ENCODE results near the gene COA1.
"Not testable (repeated sequence)": the region's sequence is repeated elsewhere in the genome, so short reads cannot be mapped to it uniquely, and the experiment has no call there.

The COA1 gene

GRCh38 chr7:43600056-43600455 lies 129.3 kb downstream of the COA1 start:
- WGBS, result 96% methylated on average over 3 of the region's 3 CpGs
- Histone ChIP-seq H2BK5ac (ENCODE audit: low read depth, low read length, poor library complexity, severe bottlenecking) (no peak overlapping the region), H3K4me1 (ENCODE audit: control insufficient read depth, insufficient read depth, low read depth, low read length) (peaks cover 2% of the 10 kb centered on the region)

GRCh38 chr7:43596426-43596825 lies 132.9 kb downstream of the COA1 start:
- H3K27ac ChIP-seq (ENCODE audit: low read length, poor library complexity, severe bottlenecking); H2AK5ac ChIP-seq (ENCODE audit: low read length, severe bottlenecking); H3K27me3 ChIP-seq (ENCODE audit: control insufficient read depth in 1 of 2, insufficient read depth in 1 of 2, low read length in 2 of 2); H3K79me1 ChIP-seq (replicated peaks; ENCODE audit: low read length, poor library complexity, severe bottlenecking); H2BK5ac ChIP-seq (ENCODE audit: low read depth, low read length, poor library complexity, severe bottlenecking); H2AFZ ChIP-seq (ENCODE audit: low read depth, low read length); H2BK120ac ChIP-seq (ENCODE audit: low read depth, low read length); H3K4me1 ChIP-seq (ENCODE audit: control insufficient read depth, insufficient read depth, low read depth, low read length); H2BK12ac ChIP-seq (ENCODE audit: low read length in 2 of 2); H3K4me3 ChIP-seq (ENCODE audit: insufficient read depth in 1 of 2, low read depth in 1 of 2, low read length in 2 of 2); H3K23ac ChIP-seq (ENCODE audit: low read length in 2 of 2); H2BK15ac ChIP-seq (ENCODE audit: low read depth, poor library complexity, severe bottlenecking); H3K14ac ChIP-seq (ENCODE audit: low read length in 2 of 2); H3K18ac ChIP-seq (ENCODE audit: low read depth in 1 of 2, low read length in 2 of 2); H4K8ac ChIP-seq (ENCODE audit: low read length); H3K4ac ChIP-seq (ENCODE audit: low read depth in 1 of 2, low read length in 2 of 2); H3K9ac ChIP-seq (ENCODE audit: low read length); H3K9me3 ChIP-seq (ENCODE audit: control insufficient read depth, low read length); H3K4me2 ChIP-seq (ENCODE audit: low read length, poor library complexity, severe bottlenecking); H4K91ac ChIP-seq (ENCODE audit: low read length): not testable (repeated sequence)
- 47% methylated on average over 4 of the region's 5 CpGs for WGBS
- H3K36me3 ChIP-seq (ENCODE audit: control insufficient read depth in 1 of 2, insufficient read depth in 2 of 2, low read depth in 1 of 2, low read length in 2 of 2), result peaks cover 16 to 56% of the 10 kb centered on the region in 2 experiments
- peak; percentile 18 for DNase-seq

More at GRCh38 chr7:43600056-43600455, 129.3 kb downstream of the COA1 start:
- no peak overlapping the region for H3K23ac ChIP-seq (ENCODE audit: low read length in 2 of 2)
- no peak overlapping the region for H3K14ac ChIP-seq (ENCODE audit: low read length in 2 of 2)
- no peak overlapping the region for H3K4me2 ChIP-seq (ENCODE audit: low read length, poor library complexity, severe bottlenecking)
- no peak overlapping the region for H3K4me3 ChIP-seq (ENCODE audit: insufficient read depth in 1 of 2, low read depth in 1 of 2, low read length in 2 of 2)
- no peak overlapping the region for H2BK15ac ChIP-seq (ENCODE audit: low read depth, poor library complexity, severe bottlenecking)
- H4K8ac ChIP-seq (ENCODE audit: low read length), result no peak overlapping the region
- H3K27me3 ChIP-seq (ENCODE audit: control insufficient read depth in 1 of 2, insufficient read depth in 1 of 2, low read length in 2 of 2), result no peaks in the 10 kb centered on the region
- H2BK12ac ChIP-seq (ENCODE audit: low read length in 2 of 2), result no peak overlapping the region
- DNase-seq, result no peak
- no peak overlapping the region for H2AFZ ChIP-seq (ENCODE audit: low read depth, low read length)
- no peak overlapping the region for H2AK5ac ChIP-seq (ENCODE audit: low read length, severe bottlenecking)
- no peaks in the 10 kb centered on the region for H3K9me3 ChIP-seq (ENCODE audit: control insufficient read depth, low read length)
- H3K4ac ChIP-seq (ENCODE audit: low read depth in 1 of 2, low read length in 2 of 2), result no peak overlapping the region
- no peak overlapping the region for H3K27ac ChIP-seq (ENCODE audit: low read length, poor library complexity, severe bottlenecking)
- peaks cover 16 to 90% of the 10 kb centered on the region in 2 experiments for H3K36me3 ChIP-seq (ENCODE audit: control insufficient read depth in 1 of 2, insufficient read depth in 2 of 2, low read depth in 1 of 2, low read length in 2 of 2)
- peaks cover 8% of the 10 kb centered on the region for H3K79me1 ChIP-seq (replicated peaks; ENCODE audit: low read length, poor library complexity, severe bottlenecking)
- no peak overlapping the region for H3K9ac ChIP-seq (ENCODE audit: low read length)
- no peak overlapping the region for H3K18ac ChIP-seq (ENCODE audit: low read depth in 1 of 2, low read length in 2 of 2)
- H2BK120ac ChIP-seq (ENCODE audit: low read depth, low read length), result no peak overlapping the region
- no peak overlapping the region for H4K91ac ChIP-seq (ENCODE audit: low read length)

- H3K4me2 ChIP-seq (ENCODE audit: low read length, poor library complexity, severe bottlenecking), result no peak overlapping the region
- WGBS, result 98% methylated on average over 2 of the region's 2 CpGs
- no peak overlapping the region for H4K91ac ChIP-seq (ENCODE audit: low read length)
- H3K79me1 ChIP-seq (replicated peaks; ENCODE audit: low read length, poor library complexity, severe bottlenecking), result no peaks in the 10 kb centered on the region
- no peak overlapping the region for H3K18ac ChIP-seq (ENCODE audit: low read depth in 1 of 2, low read length in 2 of 2)
- H2BK15ac ChIP-seq (ENCODE audit: low read depth, poor library complexity, severe bottlenecking), result no peak overlapping the region
- no peak overlapping the region for H2AK5ac ChIP-seq (ENCODE audit: low read length, severe bottlenecking)
- H3K23ac ChIP-seq (ENCODE audit: low read length in 2 of 2), result no peak overlapping the region
- no peak overlapping the region for H2AFZ ChIP-seq (ENCODE audit: low read depth, low read length)
- H3K9me3 ChIP-seq (ENCODE audit: control insufficient read depth, low read length), result no peaks in the 10 kb centered on the region
- H2BK5ac ChIP-seq (ENCODE audit: low read depth, low read length, poor library complexity, severe bottlenecking), result no peak overlapping the region
- no peak overlapping the region for H3K14ac ChIP-seq (ENCODE audit: low read length in 2 of 2)
- H3K4me1 ChIP-seq (ENCODE audit: control insufficient read depth, insufficient read depth, low read depth, low read length), result peaks cover 9% of the 10 kb centered on the region
- no peak for DNase-seq
- H3K27me3 ChIP-seq (ENCODE audit: control insufficient read depth in 1 of 2, insufficient read depth in 1 of 2, low read length in 2 of 2), result no peaks in the 10 kb centered on the region
- no peak overlapping the region for H4K8ac ChIP-seq (ENCODE audit: low read length)
- H2BK120ac ChIP-seq (ENCODE audit: low read depth, low read length), result no peak overlapping the region
- H3K36me3 ChIP-seq (ENCODE audit: control insufficient read depth in 1 of 2, insufficient read depth in 2 of 2, low read depth in 1 of 2, low read length in 2 of 2), result peaks cover 12 to 32% of the 10 kb centered on the region in 2 experiments
- H3K9ac ChIP-seq (ENCODE audit: low read length), result no peak overlapping the region
- no peak overlapping the region for H2BK12ac ChIP-seq (ENCODE audit: low read length in 2 of 2)
- H3K4me3 ChIP-seq (ENCODE audit: insufficient read depth in 1 of 2, low read depth in 1 of 2, low read length in 2 of 2), result no peak overlapping the region
- no peak overlapping the region for H3K27ac ChIP-seq (ENCODE audit: low read length, poor library complexity, severe bottlenecking)
- no peak overlapping the region for H3K4ac ChIP-seq (ENCODE audit: low read depth in 1 of 2, low read length in 2 of 2)
Observed at GRCh38 chr7:43594020-43594419, 135.3 kb downstream of the COA1 start.

GRCh38 chr7:43593010-43593409 lies 136.3 kb downstream of the COA1 start:
- Histone ChIP-seq H3K4me3 (ENCODE audit: insufficient read depth in 1 of 2, low read depth in 1 of 2, low read length in 2 of 2) (no peak overlapping the region), H2BK12ac (ENCODE audit: low read length in 2 of 2) (no peak overlapping the region), H3K23ac (ENCODE audit: low read length in 2 of 2) (no peak overlapping the region), H3K4me2 (ENCODE audit: low read length, poor library complexity, severe bottlenecking) (no peak overlapping the region), H2BK120ac (ENCODE audit: low read depth, low read length) (no peak overlapping the region), H3K79me1 (replicated peaks; ENCODE audit: low read length, poor library complexity, severe bottlenecking) (no peaks in the 10 kb centered on the region), H2AFZ (ENCODE audit: low read depth, low read length) (no peak overlapping the region), H3K4ac (ENCODE audit: low read depth in 1 of 2, low read length in 2 of 2) (no peak overlapping the region), H3K14ac (ENCODE audit: low read length in 2 of 2) (no peak overlapping the region), H2BK15ac (ENCODE audit: low read depth, poor library complexity, severe bottlenecking) (no peak overlapping the region), H2BK5ac (ENCODE audit: low read depth, low read length, poor library complexity, severe bottlenecking) (no peak overlapping the region), H4K8ac (ENCODE audit: low read length) (no peak overlapping the region), H2AK5ac (ENCODE audit: low read length, severe bottlenecking) (no peak overlapping the region), H3K9ac (ENCODE audit: low read length) (no peak overlapping the region), H4K91ac (ENCODE audit: low read length) (no peak overlapping the region), H3K4me1 (ENCODE audit: control insufficient read depth, insufficient read depth, low read depth, low read length) (peaks cover 12% of the 10 kb centered on the region), H3K9me3 (ENCODE audit: control insufficient read depth, low read length) (no peaks in the 10 kb centered on the region), H3K36me3 (ENCODE audit: control insufficient read depth in 1 of 2, insufficient read depth in 2 of 2, low read depth in 1 of 2, low read length in 2 of 2) (peaks cover 9 to 22% of the 10 kb centered on the region in 2 experiments), H3K18ac (ENCODE audit: low read depth in 1 of 2, low read length in 2 of 2) (no peak overlapping the region), H3K27ac (ENCODE audit: low read length, poor library complexity, severe bottlenecking) (peak overlapping the region; percentile 82), H3K27me3 (ENCODE audit: control insufficient read depth in 1 of 2, insufficient read depth in 1 of 2, low read length in 2 of 2) (no peaks in the 10 kb centered on the region)
- DNase-seq, result peak; percentile 46
- WGBS, result 100% methylated on average over 1 of the region's 1 CpG

Measured in mesenchymal stem cell (in vitro differentiated cells and primary cell).